Stromal cell of bone marrow (primary cell): Measurements from ENCODE around the gene WNT9A.
"Not testable (repeated sequence)": the region's sequence is repeated elsewhere in the genome, so short reads cannot be mapped to it uniquely, and the experiment has no call there.

Experiments
- DNase-seq: peaks from one replicate; pipeline ENCODE4 v3.0.0-alpha.2; 2012; ENCODE audit warnings: low read depth

WNT9A gene

DNA sequence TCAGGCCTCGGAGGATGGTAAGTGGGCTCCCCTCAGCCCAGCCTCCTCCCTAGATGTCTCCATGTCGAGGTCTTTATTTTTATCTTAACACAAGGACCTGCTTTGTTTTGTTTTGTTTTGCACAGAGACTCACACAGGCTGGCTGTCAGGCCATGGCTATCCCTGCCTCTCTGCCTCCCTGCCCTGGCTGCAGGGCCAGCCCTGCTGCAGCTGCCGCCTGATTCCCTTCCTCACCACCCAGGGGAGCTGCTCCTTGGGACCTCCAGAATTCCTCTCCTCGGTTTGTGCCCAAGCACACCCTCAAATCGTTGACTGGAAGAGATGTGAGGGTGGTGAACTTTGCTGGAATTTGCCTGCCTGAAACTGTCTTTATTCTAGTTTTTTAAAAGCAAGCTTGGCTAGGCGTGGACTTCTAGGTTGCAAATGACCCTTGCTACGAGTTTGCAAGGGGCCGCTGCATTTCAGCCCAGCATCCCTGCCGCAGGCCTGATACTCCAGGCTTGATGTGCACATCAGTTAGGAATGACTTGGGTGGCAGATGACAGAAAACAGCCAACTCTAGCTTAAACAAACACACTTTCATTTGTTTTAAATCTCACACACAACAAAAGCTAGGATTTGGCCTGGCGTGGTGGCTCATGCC lies 37.1 kb downstream of the WNT9A start:
- no peak for DNase-seq

GRCh38 chr1:227909923-227910328 lies 37.8 kb downstream of the WNT9A start:
- DNase-seq: not testable (repeated sequence)

DNA sequence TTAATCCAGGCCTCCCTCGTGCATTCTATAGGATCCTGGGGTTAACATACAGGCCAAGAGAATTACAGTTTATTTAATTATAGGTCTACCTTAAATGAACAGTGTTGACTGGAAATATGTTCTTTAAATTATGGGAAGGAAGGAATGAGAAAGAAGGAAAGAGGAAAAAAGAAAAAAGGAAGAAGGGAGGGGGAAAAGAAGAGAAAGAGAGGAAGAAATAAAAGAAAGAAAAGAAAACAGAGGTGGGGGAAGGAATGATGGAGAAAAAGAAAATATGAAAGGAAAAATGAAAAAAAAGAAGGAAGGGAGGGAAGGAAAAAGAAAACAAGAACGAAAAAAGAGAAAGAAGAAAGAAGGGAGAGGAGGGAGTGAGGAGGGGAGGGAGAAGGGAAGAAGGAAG lies 38.5 kb downstream of the WNT9A start:
- DNase-seq: no peak

DNA sequence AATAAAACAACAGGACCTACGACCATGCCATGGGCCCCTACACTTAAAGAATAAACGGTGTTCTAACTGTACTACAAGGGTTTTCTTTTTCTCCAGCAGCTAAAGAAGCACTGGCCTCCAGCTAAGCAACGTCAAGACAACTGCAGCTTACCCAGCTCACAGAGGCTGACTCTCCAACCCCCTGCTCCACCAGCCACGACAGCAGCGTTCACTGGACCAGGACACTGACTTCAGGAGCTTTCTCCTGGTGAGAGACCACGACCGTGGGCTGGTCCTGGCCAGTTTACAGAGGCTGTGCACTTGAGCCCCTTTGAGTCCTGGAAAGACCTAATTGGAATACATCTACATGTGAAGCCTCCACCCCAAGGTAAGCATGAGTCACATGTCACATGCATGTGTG lies 39.4 kb downstream of the WNT9A start:
- no peak for DNase-seq

GRCh38 chr1:227907439-227908015 lies 40.2 kb downstream of the WNT9A start:
- DNase-seq: no peak

DNA sequence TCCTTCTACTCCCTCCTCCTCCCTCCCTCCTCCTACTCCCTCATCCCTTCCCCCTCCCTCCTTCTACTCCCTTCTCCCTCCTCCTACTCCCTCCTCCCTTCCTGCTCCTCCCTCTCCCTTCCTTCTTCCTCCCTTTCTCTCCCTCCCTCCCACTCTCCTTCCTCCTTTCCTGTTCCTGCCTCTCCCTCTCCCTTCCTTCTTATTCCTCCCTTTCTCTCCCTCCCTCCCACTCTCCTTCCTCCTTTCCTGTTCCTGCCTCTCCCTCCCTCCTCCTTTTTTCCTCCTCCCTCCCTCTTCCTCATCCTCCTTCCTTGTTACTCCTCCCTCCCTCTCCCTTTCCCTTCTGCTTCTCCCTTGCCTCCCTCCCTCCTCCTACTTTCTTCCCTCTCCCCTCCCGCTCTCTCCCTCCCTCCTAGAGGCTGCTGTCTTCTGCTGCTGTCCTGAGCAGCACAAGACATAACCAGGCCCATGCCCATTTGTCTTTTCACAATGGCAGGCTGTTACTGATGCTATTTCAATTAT lies 41.1 kb downstream of the WNT9A start:
- DNase-seq: no peak

DNA sequence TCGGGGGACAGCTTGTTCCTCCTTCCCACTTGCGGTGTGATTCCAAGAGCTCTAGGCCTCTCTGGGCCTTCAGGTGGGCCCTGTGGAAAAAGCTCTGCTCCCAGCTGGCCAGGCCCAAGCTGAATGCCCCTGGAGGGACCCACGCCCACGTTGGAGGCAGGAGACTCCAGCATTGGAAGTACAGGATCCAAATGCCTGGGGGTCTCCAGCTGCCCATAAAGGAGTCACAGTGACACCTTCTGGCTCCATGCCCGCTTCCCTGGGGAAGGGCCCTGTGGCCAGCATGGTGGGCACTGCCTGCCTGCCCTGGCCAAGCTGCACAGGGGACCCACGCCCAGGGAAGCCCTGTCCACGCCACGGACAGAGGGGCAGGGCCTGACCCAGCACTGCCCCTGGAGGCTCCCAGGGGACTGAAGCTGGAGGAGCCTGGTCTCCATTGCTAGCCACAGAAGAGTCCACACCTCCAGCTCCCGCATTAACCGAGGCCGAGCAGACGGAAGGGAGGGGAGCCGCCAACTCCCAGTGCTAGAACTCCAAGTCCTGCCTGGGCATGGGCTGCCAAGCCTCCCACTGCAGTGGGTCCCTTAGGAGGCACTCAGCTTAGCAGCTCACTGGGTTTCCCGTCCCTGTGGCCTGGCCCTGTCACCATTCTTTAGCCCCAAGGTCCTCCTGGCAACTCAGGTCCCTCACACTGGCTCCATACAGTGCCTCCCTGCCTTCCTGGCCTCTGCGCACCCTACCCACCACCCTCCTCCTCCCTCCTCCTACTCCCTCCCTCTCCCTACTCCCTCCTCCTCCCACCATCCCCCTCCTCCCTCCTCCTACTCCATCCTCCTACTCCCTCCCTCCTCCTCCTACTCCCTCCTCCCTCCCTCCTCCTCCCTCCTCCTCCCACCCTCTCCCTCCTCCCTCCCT lies 41.9 kb downstream of the WNT9A start:
- DNase-seq: no peak

DNA sequence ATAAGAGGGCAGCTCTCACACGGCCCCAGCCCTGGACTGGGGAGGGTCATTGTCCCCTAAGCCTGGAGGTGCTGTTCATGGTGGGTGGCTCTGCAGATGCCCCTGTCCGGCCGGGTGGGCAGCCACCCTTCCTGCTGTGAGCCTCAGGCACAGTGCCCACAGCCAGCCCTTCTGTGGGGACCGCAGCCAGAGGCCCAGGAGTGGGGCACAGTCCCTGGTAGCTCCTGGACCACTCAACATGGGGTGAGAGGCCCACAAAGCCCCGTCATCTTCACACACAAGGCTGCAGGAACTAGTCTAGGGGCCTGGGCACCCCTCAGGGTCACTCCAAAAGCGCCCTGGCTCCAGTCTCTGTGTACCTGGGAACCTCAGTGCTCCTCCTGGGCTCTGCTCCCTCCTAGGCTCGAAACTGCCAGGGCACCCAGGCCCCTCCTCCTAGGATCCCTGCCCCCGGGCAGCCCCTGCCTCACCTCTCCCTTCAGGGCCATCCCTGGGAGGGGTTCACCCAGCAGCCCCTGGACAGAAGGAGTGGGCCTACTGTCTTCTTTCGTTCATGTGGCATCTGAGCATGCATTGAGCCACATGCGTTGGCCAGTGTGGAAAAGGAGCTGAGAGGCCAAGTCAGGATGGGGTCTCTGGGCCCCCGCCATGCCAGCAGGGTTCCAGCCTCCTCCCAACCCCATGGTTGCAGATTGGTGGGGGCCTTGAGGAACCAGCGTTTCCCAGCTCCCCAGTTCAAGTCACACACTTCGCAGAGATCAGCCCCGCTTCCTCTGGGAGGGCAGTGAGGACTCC lies 43.0 kb downstream of the WNT9A start:
- no peak for DNase-seq

DNA sequence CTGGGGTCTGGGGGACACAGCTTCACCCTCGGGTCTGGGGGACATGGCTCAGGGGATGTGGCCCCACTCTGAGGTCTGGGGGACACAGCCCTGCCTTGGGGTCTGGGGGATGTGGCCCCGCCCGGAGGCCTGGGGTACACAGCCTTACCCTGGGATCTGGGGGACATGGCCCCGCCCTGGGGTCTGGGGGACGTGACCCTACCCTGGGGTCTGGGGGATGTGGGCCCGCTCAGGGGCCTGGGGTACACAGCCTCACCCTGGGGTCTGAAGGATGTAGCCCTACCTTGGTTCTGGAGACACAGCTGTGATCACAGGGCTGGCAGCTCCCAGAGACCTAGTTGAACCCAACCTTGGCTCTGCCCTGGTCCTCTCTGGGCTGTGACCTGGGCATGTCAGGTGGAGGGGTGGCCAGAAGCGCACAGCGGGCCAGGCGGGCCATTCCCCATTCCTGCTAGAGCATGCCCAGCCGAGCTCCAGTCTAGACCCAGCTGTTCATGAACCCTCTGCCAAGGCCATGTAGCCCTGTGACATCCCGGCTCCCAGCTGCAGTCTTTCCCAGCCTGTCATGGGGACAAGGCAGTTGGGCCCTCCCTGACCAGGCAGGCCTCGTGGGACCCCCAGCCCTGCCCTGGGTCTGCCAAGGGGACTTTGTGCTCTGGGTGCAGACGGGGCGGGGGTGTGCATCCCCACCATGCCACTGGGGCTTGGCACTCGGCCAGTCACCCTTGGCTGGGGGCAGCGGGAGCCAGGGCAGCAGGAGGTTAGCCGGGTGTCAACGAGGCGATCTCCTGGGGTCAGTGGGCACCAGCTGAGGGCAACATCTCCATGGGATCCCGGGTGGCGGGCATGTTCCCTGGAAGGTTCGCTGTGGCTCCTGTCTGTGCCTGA lies 43.9 kb downstream of the WNT9A start:
- DNase-seq: no peak

GRCh38 chr1:227903061-227903521 lies 44.6 kb downstream of the WNT9A start:
- no peak for DNase-seq

- no peak for DNase-seq
Measured at GRCh38 chr1:227902641-227902990, 45.1 kb downstream of the WNT9A start.

DNA sequence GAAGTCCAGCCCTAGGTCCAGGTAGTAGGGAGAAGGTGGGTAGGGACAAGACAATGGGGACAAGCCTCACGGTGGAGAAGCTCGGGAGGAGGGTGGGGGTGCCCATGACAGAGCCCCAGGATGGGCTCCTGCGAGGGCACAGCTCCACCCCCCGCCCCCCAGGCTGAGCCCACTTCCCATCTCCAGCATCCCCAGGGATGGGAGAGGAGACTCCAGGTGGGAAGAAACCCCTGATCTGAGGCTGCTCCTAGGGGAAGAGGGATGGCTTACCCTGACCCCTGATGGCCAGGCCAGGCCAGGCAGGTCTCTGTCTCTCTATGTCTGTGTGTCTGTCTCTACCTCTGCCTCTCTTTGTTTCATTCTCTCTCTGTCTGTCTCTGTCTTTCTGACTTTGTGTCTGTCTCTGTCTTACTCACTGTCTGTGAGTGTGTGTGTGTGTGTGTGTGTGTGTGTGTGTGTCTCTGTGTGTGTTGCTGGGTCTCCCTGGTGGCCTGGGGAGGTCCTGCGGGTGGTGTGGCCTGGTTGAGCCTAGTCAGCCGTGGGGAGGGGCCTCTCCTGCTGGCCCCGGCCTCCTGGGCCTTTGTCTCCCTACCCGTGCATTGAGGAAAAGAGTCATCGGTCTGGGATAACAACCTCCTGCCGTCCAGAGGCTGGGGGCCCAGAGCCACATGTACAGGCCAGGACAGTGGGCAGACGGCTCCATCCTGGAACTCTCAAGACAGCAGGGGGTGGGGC lies 45.7 kb downstream of the WNT9A start:
- no peak for DNase-seq

GRCh38 chr1:227901239-227901905 lies 46.4 kb downstream of the WNT9A start:
- DNase-seq: no peak

- no peak for DNase-seq
Measured at GRCh38 chr1:227900571-227901051, 47.1 kb downstream of the WNT9A start.

DNA sequence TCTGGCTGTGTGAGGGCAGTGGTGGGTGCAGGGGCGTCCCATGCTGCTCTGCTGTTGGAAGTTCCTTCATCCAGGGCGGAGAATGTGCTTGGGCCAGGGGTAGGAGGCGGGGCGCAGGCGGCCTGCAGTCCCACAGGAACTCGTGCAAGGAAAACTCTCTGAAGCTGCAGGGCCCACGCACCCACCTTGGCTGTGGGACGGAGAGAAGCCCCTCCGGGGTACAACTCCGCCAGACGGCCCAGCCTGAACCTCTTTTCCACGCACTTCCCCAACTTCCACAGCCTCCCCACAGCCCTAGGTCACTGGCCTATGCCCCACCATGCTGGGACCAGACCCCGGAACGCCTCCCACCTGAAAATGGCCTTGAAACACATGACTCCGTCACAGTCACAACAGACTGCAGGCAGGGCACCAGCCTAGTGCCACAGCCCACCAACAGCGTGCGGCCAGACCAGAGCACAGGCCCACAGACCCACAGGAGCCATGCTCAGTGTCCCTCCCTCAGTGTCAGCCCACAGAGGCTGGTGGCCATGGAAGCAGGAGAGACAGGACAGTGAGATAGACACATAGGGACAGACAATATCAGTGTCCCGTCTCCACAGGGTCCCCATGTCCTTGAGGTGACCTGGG lies 47.8 kb downstream of the WNT9A start:
- DNase-seq: no peak

- no peak for DNase-seq
Measured at GRCh38 chr1:227899141-227899819, 48.5 kb downstream of the WNT9A start.

- DNase-seq: no peak
Measured at GRCh38 chr1:227898502-227899140, 49.1 kb downstream of the WNT9A start.
